HG02885 (cell line): ENCODE results near the gene ADD2.
A peak's percentile ranks its signal among the peaks of the same experiment; 100 is the strongest.
"Not testable (repeated sequence)": the region's sequence is repeated elsewhere in the genome, so short reads cannot be mapped to it uniquely, and the experiment has no call there.

Experiments
- ATAC-seq: cut with Tn5 transposase; IDR thresholded peaks from one replicate; pipeline ENCODE4 v1.9.1; 2021; ENCODE audit warnings: mild to moderate bottlenecking; ENCODE audit not compliant: unreplicated experiment, poor library complexity

ADD2 gene

DNA sequence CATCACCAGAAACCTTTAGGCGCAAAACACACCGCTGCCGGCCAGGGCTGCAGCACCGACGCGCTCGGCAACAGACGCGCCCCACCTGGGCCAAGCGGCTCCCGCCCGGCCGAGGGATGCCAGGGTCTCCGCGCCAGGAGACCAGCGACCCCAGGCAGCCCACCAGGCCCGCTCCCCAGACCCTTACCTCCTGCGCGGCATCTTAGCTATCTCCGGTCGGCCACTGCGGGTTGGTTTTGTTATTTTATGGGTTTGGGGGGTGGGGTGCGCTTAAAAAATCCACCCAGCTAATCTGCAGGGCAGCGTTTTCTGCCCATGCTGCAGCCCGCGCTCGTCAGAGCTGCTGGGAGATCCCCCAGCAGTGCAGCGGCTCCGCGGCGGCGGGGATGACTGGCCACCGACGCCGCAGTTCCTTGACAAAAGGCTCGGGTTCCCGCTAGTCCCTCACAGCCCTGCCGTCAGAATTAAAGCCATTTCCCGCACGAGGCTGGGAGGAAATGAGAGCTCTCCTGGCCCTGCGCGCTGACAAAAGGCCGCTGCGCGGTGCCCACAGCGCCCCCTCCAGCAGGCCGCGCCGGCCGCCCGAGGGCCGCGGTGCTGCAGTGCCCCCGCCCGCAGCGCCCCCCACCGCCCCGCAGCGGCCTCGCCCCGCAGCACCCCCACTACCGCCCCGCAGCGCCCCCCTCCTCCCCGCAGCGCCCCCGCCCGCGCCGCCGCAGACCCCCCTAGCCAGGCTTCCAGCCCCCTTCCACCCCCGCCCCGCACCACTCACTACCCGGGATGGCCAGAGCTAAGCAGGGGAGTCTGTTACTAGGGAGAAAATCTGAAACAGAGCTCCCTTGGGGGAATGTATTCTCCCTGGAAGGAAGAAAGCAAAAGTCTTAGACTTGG is at the start of gene ADD2:
TSS of gene ADD2 (minus strand) at position 502 of the 891 bp plus-strand sequence. CDS start 61,792 bp downstream, outside the sequence.
- ATAC-seq: peak; percentile 34

DNA sequence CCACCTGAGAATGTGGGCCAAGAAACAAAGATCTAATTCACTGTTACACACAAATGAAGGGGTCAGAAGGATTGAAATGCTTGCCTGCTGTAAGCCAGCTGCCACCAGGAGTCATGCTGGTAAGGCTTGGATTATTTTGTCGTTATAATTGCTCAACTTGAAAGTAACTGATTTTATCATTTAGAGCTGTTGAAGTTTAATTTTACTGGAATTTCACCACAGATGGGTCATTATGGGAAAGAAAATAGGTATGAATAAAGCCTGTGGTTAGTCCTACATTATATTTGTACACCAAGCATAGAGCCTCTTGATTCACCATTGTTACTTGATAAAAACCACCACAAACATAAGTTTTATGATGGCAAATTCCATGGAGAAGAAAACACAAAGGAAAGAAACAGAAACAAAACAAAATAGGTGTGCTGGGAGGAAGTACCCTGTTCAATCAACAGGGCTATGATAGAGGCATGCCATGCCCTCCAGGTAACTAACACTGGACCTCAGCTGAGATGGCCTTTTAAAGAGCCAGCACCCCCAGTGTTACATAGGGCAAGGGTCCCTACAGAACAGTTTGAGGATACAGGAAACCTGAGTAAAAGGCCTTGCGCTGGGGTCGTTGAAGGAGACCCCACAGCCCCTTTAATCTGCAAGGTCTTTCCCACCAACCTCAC is 49.4 kb upstream of the ADD2 start:
- no peak for ATAC-seq

DNA sequence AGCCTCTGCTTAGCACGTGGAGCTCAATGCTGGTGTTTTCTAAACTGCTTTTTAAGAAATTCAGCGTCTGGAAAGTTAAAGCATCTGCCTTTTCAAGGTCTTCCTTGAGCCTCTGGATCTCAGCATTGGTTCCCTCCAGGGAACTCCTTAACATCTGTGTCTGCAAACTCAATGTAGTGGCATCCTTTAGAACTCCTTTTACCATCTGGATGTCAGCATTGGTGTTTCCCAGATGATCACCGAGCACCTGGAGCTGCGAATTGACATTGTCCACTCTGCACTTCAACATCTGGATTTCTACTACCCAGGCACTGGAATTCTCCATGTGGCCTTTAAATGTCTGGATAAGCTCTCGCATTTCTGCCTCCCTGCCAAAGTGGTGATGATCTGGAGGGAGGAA is 48.7 kb upstream of the ADD2 start:
- no peak for ATAC-seq

GRCh38 chr2:70808983-70809958 is 41.3 kb upstream of the ADD2 start:
- ATAC-seq: no peak

DNA sequence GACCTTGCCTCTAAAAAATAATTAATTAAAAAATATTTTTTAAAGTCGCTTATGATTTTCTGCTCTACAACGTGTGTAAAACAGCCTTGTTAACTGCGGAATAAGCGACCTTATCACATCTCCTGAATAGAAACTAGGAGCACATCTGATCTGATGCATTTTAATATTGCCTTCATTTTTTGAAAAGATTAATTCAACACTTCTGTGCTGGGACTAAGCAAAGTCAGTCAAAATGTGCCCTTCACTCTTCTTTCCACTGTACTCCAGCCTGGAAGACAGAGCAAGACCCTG is 39.8 kb upstream of the ADD2 start:
- no peak for ATAC-seq

DNA sequence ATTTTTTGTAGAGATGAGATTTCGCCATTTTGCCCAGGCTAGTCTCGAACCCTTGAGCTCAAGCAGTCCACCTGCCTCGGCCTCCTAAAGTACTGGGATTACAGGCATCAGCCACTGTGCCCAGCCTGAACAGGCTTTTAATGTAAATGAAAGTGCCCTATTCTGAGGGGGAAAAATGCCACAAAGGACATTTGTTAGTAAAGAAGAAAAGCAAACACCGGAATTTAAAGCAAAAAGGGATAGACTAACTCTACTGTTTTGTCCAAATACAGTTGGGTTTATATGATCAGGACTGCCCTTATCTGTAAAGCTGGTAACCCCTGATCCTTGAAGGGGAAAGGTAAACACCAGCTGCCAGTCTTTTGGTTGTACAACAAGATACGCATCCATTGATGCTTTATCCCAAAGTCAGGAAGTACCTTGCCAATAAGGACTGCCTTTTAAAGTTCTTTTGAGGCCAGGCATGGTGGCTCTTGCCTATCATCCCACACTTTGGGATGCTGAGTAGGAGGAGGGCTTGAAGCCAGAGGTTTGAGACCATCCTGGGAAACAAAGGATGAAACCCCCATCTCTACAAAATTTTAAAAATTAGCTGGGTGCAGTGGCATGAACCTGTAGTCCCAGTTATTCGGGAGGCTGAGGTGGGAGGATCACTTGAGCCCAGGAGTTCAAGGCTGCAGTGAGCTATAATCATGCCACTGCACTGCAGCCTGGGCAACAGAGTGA is 39.3 kb upstream of the ADD2 start:
- no peak for ATAC-seq

DNA sequence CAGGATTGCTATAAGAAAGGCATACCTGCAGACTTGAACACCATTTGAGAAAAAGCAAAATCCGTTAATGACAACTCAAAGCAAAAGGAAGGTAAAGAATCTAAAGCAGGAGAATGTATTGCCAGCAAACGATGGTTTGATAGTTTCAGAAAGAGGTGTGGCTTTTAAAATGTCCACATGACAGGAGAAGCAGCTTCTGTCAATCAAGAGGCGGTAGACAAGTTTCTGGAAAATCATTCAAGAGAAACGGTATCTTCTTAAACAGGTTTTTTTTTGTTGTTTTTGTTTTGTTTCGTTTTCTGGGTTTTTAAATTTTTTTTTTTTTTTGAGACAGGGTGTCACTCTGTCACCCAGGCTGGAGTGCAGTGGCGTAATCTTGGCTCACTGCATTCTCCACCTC is 38.6 kb upstream of the ADD2 start:
- no peak for ATAC-seq

DNA sequence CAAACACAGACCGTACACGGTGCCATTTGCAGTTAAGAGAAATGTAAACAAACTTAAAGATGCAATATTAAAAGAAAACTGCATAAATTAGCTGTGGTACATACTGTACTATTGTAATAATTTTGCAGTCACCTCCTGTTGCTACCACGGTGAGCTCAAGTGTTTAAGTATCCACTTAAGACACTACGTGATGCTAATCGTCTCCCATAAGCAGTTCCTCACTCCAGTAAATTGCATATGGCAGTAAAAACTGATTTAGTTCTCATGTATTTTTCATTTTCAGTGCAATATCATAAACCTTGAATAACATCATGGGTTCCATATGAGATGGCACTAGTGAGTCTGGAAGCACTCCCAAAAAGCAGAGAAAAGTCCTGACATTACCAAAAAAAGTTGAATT is 38.0 kb upstream of the ADD2 start:
- no peak for ATAC-seq

DNA sequence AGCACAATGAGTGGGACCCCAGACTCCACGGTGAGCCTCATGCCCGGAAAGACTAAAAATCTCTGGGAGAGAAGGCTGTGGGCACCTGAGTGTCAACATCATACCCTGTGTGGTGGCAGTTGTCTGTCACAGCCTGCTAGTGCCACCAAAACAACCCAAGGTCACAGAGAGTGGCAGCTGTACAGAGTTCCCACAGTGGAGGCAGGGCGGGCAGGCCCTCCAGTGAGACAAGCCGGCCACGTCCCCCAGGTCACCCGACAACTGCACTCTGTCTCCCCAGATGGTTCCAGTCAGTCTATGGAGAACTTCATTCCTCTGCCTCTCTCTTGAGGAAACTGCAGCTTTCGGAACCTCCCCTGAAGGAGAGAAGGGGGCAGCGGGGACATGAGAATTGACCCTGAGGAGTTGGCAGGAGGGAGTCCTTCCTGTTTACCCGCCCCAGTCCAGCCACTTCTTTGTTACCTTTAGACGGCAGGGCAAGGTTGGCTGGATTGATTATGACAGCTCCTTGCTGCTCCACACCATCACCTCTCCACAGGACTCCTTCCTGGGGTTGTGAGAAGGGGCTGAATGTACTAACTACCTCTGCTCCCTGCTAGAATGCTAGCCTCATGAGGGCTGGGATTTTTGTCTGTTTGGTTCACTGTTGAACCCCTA is 33.7 kb upstream of the ADD2 start:
- no peak for ATAC-seq

- no peak for ATAC-seq
Observed at GRCh38 chr2:70799706-70800105, 31.7 kb upstream of the ADD2 start.

DNA sequence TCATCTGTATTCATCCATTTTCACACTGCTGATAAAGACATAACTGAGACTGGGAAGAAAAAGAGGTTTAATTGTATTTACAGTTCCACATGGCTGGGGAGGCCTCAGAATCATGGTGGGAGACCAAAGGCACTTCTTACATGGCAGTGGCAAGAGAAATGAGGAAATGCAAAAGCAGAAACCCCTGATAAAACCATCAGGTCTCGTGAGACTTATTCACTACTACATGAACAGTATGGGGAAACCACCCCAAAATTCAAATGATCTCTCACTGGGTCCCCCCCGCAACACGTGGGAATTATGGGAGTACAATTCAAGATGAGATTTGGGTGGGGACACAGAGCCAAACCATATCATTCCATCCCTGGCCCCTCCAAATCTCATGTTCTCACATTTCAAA is 30.0 kb upstream of the ADD2 start:
- ATAC-seq: not testable (repeated sequence)

GRCh38 chr2:70797506-70797905 is 29.5 kb upstream of the ADD2 start:
- no peak for ATAC-seq

GRCh38 chr2:70796262-70796661 is 28.3 kb upstream of the ADD2 start:
- ATAC-seq: no peak

- no peak for ATAC-seq
Observed at GRCh38 chr2:70795164-70795995, 27.4 kb upstream of the ADD2 start.

DNA sequence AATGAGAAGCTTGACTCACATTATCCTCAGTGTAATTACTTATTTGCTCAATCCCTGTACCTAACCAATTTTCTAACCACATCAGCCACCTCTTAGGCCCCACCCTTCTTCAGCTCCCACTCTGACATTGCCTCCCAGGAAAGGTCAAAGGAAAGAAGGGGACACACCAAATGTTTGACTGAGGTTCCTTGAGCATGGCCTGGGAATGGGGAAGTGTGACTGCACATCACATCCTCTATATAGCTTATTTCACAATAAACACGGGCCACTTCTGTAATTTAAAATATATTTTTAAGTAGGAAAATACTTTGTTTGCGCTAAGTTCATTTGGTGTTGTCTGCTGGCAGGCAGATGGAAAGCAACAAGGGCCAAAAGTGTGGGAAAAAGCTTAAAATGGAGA is 25.4 kb upstream of the ADD2 start:
- ATAC-seq: no peak

- ATAC-seq: no peak
Observed at GRCh38 chr2:70790136-70790828, 22.3 kb upstream of the ADD2 start, which contains the start of gene FIGLA. FIGLA (minus strand) TSS chr2:70790643; CDS start chr2:70790638, 5 bp downstream.

DNA sequence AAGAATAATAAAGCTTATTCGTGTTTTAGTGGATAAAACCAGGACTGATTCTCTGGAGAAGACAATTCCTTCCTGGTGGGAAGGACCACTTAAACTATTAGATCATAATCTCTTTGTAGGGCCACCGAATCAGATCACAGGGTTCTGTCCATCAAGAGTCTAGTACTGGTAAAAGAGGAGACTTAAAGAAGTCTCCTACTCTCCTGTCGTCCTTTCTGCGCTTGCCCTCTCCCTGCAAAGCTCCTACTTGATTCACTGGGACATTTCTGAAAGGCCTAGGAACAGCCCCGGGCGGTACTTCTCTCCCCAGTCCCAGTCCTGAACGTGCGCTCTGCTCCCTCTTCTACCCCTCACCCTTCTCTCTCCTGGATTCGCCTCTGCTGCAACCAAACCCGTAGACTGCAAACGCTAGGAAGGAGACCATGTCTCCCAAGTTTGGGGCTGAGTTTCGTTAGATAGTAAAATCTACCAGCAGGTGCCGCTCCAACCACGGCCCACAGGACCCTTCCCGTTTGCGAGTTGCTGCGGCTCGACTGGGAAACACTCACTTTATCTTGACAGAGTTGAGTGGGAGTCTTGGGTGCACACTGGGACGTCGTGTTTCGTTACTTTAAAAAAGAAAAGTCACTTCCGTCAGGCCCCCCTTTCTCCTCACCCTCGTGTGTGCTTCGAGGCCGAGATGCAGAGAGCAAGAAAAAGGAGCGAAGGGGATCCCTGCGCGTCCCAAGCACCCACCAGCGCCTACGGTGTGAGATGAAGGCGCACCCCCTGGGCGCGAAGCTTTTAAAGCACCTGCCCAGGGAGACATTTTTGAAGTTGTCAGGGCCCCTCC is 21.5 kb upstream of the ADD2 start:
- ATAC-seq: no peak
